Astrocyte (in vitro differentiated cells and primary cell): ENCODE measurements around the gene SURF4.

Experiments
- CTCF ChIP-seq: IDR thresholded peaks from 2 replicates; pipeline ENCODE4 v1.5.1; 2011; ENCODE audit warnings: low read depth, mild to moderate bottlenecking, inconsistent platforms, low read length, moderate library complexity; ENCODE audit not compliant: insufficient read depth
- EZH2 ChIP-seq: IDR thresholded peaks from 2 replicates; pipeline ENCODE4 v1.6.1; 2012; ENCODE audit warnings: mild to moderate bottlenecking, low read length, inconsistent platforms; ENCODE audit not compliant: insufficient read depth

DNA sequence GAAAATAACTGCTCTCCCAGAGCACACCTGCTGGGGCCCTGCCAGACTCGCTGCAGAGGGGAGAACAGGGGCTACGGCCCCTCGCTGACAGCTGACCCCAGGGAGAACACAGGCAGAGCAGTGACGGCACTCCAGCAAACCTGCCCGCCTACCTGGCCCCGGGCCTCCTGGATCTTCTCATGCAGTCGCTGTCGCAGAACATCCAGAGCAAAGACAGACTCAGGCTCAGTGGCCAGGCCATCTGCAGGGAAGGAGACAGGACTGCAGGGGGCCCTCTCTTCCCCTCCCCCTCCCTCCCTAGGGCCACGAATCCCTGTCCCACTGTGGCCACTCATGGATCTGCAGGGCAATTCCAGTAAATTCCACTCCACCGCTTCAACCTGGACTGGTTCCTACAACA, 42.3 kb downstream of the SURF4 start:
- TF ChIP-seq CTCF (no peak), EZH2 (no peak)
